Neuron (in vitro differentiated cells): ENCODE results near the gene RYR1.

Experiments
- H2AFZ ChIP-seq: one replicate; pipeline ENCODE4 v1.6.1; 2013; ENCODE audit warnings: low read depth, mild to moderate bottlenecking, inconsistent platforms, low read length, moderate library complexity
- H3K27me3 ChIP-seq: one replicate; pipeline ENCODE4 v1.6.1; 2013; ENCODE audit warnings: low read length; ENCODE audit not compliant: insufficient read depth
- H3K36me3 ChIP-seq: one replicate; pipeline ENCODE4 v1.6.1; 2013; ENCODE audit warnings: low read length; ENCODE audit not compliant: insufficient read depth
- H3K4me1 ChIP-seq: one replicate; pipeline ENCODE4 v1.6.1; 2013; ENCODE audit warnings: low read length; ENCODE audit not compliant: insufficient read depth
- H3K4me3 ChIP-seq: 2 replicates; pipeline ENCODE4 v1.5.1; 2013; ENCODE audit warnings: mild to moderate bottlenecking, low read length, moderate library complexity
- H3K9me3 ChIP-seq: one replicate; pipeline ENCODE4 v1.6.1; 2013; ENCODE audit warnings: low read length

RYR1 gene

DNA sequence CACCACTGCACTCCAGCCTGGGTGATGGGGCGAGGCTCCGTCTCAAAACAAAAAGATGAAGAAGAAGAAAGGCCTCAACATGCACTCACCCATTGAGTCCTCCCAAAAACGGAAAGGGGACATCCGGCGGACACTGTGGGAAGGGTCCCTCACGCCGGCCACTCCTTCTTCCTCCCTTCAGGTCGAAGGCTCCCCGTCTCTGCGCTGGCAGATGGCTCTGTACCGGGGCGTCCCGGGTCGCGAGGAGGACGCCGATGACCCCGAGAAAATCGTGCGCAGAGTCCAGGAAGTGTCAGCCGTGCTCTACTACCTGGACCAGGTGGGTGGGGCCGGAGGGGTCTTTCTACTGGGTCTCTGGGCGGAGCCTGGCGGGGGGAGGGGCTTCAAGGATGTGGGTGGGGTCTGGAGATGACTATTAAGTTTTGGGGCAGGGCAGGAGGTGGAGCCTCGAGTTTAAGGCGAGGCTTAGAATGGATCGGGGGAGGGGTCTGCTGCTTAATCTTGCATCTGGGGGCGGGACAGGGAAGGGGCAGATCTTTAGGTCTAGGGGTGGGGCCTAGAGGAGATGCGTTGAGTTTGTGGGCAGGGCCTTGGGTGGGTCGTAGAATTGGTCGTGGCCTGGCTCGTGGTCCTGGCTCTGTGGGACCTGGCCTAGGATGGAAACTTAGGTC lies 94.1 kb downstream of the RYR1 start:
- Histone ChIP-seq H3K9me3 (no peaks in the 10 kb centered on the region), H3K4me3 (no peak overlapping the region), H3K27me3 (no peaks in the 10 kb centered on the region), H3K4me1 (peaks cover 7% of the 10 kb centered on the region), H3K36me3 (no peaks in the 10 kb centered on the region), H2AFZ (no peak overlapping the region)

DNA sequence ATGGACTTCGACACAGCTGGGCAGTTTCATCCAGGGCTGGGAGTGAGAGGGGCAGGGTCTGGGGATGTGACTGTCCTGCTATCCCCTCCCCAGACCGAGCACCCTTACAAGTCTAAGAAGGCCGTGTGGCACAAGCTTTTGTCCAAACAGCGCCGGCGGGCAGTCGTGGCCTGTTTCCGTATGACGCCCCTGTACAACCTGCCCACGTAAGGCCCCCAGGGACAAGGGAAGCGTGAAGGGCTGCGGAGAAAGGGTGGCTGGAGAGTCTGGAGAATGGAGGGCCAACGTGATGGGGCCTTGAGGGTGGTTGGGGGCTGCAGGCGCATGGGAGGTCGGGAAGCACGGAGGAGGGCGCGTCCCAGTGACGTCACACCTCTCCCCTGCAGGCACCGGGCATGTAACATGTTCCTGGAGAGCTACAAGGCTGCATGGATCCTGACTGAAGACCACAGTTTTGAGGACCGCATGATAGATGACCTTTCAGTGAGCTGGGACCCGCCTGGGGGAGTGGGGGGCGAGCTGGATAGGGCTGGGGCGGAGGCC lies 94.8 kb downstream of the RYR1 start:
- H3K27me3 ChIP-seq, result no peaks in the 10 kb centered on the region
- no peak overlapping the region for H2AFZ ChIP-seq
- no peak overlapping the region for H3K4me3 ChIP-seq
- peaks cover 7% of the 10 kb centered on the region for H3K4me1 ChIP-seq
- no peaks in the 10 kb centered on the region for H3K36me3 ChIP-seq
- H3K9me3 ChIP-seq, result no peaks in the 10 kb centered on the region

DNA sequence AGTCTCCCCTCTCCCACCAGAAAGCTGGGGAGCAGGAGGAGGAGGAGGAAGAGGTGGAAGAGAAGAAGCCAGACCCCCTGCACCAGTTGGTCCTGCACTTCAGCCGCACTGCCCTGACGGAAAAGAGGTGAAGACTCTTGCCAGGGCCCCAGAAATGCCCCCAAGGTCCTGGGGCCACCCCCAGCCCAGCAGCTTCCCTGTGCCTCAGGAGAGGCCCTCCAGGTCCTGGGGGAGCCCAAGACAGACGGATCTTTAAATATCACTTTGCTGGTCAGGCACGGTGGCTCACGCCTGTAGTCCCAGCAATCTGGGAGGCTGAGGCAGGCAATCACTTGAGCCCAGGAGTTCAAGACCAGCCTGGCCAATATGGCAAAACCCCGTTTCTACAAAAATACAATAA lies 95.4 kb downstream of the RYR1 start:
- no peaks in the 10 kb centered on the region for H3K27me3 ChIP-seq
- no peaks in the 10 kb centered on the region for H3K36me3 ChIP-seq
- H3K4me3 ChIP-seq, result no peak overlapping the region
- H3K4me1 ChIP-seq, result peaks cover 7% of the 10 kb centered on the region
- no peak overlapping the region for H2AFZ ChIP-seq
- H3K9me3 ChIP-seq, result no peaks in the 10 kb centered on the region

DNA sequence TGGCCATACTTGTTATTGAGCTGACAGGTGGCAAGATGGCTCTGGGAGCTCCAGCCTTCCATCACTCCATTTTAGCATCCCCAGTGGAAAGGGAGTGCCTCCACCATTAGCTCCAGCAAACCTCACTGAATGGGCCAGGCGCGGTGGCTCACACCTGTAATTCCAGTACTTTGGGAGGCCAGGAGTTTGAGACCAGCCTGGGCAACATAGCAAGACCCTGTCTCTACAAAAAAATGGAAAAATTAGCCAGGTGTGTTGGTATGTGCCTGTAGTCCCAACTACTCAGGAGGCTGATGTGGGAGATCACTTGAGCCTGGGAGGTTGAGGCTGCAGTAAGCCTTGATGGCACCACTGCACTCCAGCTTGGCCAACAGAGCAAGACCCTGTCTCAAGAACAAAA lies 98.0 kb downstream of the RYR1 start:
- peaks cover 10% of the 10 kb centered on the region for H3K9me3 ChIP-seq
- H3K36me3 ChIP-seq, result no peaks in the 10 kb centered on the region
- H3K27me3 ChIP-seq, result no peaks in the 10 kb centered on the region
- no peak overlapping the region for H2AFZ ChIP-seq
- peaks cover 5% of the 10 kb centered on the region for H3K4me1 ChIP-seq
- H3K4me3 ChIP-seq, result no peak overlapping the region

DNA sequence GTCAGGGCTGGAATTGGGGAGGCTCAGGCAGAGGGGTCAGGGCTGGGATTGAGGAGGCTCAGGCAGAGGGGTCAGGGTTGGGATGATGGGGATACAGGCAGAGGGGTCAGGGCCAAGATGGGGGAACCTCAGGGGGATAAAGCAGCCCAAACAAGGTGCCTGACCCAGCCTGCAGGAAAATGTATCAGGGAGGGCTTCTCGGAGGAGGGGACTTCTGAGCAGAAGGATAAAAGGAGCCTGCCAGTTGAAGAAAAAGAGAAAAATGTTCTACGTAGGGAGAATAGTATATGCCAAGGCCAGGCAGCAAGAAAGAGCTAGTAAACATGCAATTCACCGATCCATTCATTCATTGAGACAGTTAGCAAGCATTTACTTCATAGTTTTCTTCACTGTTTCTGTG lies 99.4 kb downstream of the RYR1 start:
- no peaks in the 10 kb centered on the region for H3K27me3 ChIP-seq
- H3K36me3 ChIP-seq, result no peaks in the 10 kb centered on the region
- peaks cover 10% of the 10 kb centered on the region for H3K9me3 ChIP-seq
- H3K4me1 ChIP-seq, result peaks cover 5% of the 10 kb centered on the region
- no peak overlapping the region for H2AFZ ChIP-seq
- no peak overlapping the region for H3K4me3 ChIP-seq

DNA sequence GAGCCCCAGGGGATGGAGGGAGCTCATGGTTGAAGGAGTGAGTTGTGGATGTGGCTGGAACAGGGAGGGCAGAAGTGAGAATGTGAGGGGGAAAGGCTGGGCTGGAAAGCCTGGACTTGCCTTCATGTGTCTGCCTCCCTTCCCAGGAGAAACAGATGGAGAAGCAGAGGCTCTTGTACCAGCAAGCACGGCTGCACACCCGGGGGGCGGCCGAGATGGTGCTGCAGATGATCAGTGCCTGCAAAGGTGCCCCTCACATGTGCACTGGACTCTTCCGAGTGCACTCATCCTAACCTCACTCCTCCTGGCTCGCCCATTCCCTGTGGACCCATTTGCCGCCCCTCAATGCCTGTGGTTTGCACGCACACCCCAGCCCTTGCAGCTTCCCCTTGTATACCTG lies 101.1 kb downstream of the RYR1 start:
- Histone ChIP-seq H3K9me3 (peaks cover 10% of the 10 kb centered on the region), H2AFZ (no peak overlapping the region), H3K4me1 (peaks cover 1% of the 10 kb centered on the region), H3K27me3 (no peaks in the 10 kb centered on the region), H3K4me3 (no peak overlapping the region), H3K36me3 (no peaks in the 10 kb centered on the region)

DNA sequence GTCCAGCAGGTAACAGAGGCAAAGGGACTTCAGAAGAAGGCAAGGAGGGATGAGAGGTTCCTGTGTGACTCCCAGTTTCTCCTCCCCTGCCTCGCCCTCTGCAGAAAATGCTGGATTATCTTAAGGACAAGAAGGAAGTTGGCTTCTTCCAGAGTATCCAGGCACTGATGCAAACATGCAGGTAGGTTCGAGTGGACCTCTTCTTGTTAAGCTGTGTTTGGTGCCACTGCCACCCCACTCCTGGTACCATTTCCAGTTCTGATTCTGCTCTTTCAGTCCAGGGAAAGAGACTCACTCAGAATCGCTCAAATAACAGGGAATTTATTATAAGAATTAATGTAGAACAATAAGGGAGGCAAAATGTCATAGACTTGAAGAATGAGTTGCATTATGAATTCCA lies 101.7 kb downstream of the RYR1 start:
- Histone ChIP-seq H2AFZ (no peak overlapping the region), H3K4me1 (no peaks in the 10 kb centered on the region), H3K4me3 (no peak overlapping the region), H3K27me3 (no peaks in the 10 kb centered on the region), H3K36me3 (no peaks in the 10 kb centered on the region), H3K9me3 (peaks cover 10% of the 10 kb centered on the region)

DNA sequence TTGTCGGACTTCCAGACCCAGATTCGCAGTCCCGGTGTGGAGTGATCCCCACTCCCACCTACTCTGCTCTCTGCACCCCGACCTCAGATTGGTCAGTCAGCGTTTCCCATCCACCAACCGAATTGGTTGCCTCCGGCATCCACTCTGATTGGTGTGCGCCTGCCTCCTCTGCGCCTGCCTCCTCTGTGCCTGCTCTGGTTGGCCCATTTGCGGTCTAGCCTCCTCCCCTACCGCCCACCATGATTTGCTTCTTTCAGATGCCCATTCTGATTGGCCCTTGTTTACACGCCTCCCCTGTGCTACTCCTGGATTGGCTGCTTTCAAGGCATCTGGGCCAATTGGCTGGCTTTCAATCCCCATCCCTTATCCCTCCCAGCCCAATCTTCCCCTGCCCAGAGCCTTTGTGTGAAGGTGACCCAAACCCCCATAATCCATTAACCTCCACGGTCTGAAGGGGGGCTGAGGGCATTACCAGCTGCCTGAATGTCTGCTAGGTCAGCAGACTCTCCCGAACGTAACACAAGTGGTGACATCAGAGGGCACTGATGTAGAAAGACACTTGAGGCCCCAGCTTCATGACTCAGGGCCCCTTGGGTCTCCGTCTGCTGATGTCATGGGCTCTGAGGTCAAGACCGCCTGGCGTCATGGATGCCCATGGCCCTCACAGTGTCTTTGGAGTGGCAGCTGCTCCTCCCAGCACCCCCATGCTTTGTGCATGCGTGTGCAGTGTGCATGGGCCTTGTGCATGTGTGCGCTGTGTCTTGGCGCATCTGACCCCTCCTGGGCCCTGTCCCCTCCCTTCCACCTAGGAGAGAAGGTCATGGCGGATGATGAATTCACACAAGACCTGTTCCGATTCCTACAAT lies 103.8 kb downstream of the RYR1 start:
- Histone ChIP-seq H3K36me3 (no peaks in the 10 kb centered on the region), H2AFZ (no peak overlapping the region)

DNA sequence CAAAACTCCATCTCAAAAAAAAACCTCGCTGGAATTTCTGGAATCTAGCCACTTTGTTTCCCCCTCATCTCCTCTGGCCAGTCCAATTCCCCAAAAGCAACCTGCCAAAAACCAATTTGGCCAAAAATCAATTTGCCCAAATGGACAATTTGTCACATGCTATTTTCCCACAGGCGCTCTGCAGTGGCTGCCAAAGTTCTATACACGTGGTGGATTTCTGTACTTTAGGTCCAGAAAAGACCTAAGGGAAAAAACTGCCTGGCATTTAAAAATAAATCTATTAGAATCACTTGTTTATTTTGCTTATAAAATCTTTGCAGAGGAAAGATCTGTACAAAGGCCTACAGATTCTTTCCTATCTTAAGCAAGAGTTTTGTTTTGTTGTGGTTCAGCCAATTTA lies 104.9 kb downstream of the RYR1 start:
- Histone ChIP-seq H3K36me3 (no peaks in the 10 kb centered on the region), H2AFZ (no peak overlapping the region), H3K4me3 (no peak overlapping the region), H3K27me3 (no peaks in the 10 kb centered on the region), H3K4me1 (no peaks in the 10 kb centered on the region), H3K9me3 (peaks cover 10% of the 10 kb centered on the region)

More for the DNA sequence above, 103.8 kb downstream of the RYR1 start:
- no peaks in the 10 kb centered on the region for H3K27me3 ChIP-seq
- H3K4me1 ChIP-seq, result no peaks in the 10 kb centered on the region
- H3K9me3 ChIP-seq, result peaks cover 10% of the 10 kb centered on the region
- no peak overlapping the region for H3K4me3 ChIP-seq

DNA sequence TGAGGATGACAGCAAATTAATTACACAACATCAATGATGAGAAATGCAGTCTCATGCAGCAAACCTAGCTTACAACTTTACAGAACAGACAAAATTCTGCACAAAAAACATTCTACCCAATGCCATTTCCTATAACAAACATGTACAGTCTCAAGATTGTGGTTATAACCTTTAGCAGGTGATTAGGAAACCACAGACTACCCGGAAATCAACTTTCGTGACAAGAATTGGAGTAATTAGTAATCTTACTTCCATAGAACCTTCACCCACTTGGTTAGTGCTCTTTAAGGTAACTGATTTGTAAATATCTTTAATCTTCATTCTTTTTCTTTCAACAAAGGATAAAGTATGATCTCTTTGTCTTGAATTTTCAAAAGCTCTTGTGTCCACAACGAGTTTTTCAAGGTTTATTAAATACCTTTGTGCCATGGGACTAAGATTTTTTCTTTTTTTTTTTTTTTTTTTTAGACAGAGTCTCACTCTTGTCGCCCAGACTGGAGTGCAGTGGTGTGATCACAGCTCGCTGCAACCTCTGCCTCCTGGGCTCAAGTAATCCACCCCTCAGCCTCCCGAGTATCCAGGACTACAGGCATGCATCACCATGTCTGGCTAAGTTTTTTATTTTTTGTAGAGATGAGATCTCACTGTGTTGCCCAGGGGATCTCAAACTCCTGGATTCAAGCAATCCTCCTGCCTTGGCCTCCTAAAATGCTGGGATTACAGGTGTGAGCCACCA lies 105.5 kb downstream of the RYR1 start:
- no peak overlapping the region for H2AFZ ChIP-seq

DNA sequence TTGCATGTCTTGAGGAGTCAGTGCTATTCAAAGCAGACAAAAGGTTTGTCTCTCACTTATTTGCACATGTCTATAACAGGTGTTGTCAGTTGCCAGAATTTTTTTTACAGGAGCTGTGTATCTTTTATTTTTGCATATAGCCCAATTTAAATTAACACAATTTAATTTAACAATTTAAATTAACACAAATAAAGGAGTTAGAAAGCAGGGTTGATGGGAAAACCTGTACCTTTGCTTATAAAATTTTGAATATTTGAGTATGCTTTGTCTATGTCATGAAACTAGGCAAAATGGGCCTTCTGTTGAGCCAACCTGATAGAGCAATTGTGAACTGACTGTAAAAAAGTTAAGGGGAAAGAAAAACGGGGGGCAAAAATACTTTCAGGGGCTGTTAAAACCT lies 106.3 kb downstream of the RYR1 start:
- no peaks in the 10 kb centered on the region for H3K27me3 ChIP-seq
- H3K4me3 ChIP-seq, result no peak overlapping the region
- H2AFZ ChIP-seq, result no peak overlapping the region
- H3K36me3 ChIP-seq, result no peaks in the 10 kb centered on the region
- no peaks in the 10 kb centered on the region for H3K4me1 ChIP-seq
- peaks cover 7% of the 10 kb centered on the region for H3K9me3 ChIP-seq

More for the DNA sequence above, 105.5 kb downstream of the RYR1 start:
- Histone ChIP-seq H3K36me3 (no peaks in the 10 kb centered on the region), H3K4me3 (no peak overlapping the region), H3K4me1 (no peaks in the 10 kb centered on the region), H3K27me3 (no peaks in the 10 kb centered on the region), H3K9me3 (peaks cover 10% of the 10 kb centered on the region)

DNA sequence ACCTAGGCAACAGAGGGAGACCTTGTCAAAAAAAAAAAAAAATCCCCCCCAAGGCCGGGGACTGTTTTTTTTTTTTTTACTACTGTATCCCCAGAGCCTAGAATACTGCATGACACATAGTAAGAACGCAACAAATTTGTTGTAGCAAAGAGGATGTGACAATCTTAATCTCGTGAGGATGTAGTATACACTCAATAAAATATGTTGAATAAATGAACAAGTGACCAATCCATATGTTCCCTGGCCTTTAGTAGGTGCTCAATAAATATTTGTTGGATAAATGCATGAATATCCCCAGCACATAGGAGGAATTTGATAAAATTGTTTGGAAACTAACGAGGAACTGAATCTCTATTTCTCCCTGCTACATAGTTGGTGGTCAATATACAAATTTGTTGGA lies 108.5 kb downstream of the RYR1 start:
- no peaks in the 10 kb centered on the region for H3K9me3 ChIP-seq
- no peak overlapping the region for H2AFZ ChIP-seq
- no peaks in the 10 kb centered on the region for H3K36me3 ChIP-seq
- no peaks in the 10 kb centered on the region for H3K4me1 ChIP-seq
- H3K4me3 ChIP-seq, result no peak overlapping the region
- H3K27me3 ChIP-seq, result no peaks in the 10 kb centered on the region

DNA sequence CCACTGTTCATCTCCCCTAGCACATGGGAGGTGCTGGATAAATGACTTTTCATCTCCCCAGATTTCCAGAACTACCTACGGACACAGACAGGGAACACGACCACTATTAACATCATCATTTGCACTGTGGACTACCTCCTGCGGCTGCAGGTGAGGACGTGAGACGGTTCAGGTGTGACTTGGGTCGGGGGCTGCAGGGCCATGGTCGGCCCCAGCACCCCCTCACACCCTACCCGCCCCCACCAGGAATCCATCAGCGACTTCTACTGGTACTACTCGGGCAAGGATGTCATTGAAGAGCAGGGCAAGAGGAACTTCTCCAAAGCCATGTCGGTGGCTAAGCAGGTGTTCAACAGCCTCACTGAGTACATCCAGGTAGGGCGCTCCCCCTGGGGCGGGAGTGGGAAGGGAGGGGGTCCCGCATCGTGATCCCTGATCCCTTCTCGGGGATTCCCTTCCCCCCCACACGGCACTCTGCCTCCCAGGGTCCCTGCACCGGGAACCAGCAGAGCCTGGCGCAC lies 109.9 kb downstream of the RYR1 start:
- Histone ChIP-seq H3K36me3 (no peaks in the 10 kb centered on the region), H3K9me3 (no peaks in the 10 kb centered on the region), H3K4me1 (no peaks in the 10 kb centered on the region), H3K4me3 (no peak overlapping the region), H3K27me3 (no peaks in the 10 kb centered on the region), H2AFZ (no peak overlapping the region)
